GM12874 (cell line): Measurements from ENCODE around the gene EFNA5.

Experiments used
- TF ChIP-seq, protein P1 (sequence below): IDR thresholded peaks from 2 replicates; pipeline ENCODE4 v1.5.1; 2011; ENCODE audit warnings: low read depth, mild to moderate bottlenecking, control low read depth, low read length, moderate library complexity; ENCODE audit not compliant: insufficient read depth

EFNA5 gene

DNA sequence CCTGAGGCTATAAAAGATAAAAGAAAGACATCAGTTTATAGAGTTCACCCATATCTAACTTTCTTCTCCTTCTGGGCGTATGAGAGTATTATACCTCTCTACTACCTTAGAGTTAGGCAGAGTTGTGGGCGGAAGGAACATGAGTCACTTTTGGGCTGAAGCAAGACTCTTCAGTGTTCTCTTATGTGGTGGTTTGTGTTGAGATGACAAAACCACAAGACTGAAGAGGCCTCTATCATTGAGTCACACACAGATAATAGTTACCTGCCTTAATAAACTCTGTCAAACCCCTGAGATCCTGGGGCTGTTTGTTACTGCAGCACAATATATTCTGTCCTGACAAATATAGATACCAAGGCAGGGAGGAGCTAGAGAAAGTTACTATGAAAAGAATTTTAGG, 184.2 kb downstream of the EFNA5 start:
- TF ChIP-seq, protein P1, sequence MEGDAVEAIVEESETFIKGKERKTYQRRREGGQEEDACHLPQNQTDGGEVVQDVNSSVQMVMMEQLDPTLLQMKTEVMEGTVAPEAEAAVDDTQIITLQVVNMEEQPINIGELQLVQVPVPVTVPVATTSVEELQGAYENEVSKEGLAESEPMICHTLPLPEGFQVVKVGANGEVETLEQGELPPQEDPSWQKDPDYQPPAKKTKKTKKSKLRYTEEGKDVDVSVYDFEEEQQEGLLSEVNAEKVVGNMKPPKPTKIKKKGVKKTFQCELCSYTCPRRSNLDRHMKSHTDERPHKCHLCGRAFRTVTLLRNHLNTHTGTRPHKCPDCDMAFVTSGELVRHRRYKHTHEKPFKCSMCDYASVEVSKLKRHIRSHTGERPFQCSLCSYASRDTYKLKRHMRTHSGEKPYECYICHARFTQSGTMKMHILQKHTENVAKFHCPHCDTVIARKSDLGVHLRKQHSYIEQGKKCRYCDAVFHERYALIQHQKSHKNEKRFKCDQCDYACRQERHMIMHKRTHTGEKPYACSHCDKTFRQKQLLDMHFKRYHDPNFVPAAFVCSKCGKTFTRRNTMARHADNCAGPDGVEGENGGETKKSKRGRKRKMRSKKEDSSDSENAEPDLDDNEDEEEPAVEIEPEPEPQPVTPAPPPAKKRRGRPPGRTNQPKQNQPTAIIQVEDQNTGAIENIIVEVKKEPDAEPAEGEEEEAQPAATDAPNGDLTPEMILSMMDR = no peak

DNA sequence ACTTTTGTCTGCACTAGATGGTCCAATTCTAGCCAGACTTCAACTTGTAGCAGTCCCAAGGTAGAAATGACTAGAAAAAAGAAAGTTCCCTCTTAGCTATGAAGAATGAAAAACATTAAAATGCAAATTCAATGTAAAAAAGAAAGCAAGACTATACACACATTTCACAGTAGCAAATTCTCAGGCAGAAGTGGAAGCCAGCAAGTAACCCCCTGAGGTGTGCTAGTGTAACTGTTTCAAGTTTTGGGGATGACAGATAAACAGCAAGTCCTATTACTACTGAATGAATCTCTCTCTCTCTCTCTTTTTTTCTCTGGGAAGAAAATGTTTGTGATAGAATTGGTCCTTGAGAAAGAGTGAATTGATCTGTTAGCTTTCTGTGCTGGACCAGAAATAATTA, 185.6 kb downstream of the EFNA5 start:
- TF ChIP-seq, protein P1 = no peak

DNA sequence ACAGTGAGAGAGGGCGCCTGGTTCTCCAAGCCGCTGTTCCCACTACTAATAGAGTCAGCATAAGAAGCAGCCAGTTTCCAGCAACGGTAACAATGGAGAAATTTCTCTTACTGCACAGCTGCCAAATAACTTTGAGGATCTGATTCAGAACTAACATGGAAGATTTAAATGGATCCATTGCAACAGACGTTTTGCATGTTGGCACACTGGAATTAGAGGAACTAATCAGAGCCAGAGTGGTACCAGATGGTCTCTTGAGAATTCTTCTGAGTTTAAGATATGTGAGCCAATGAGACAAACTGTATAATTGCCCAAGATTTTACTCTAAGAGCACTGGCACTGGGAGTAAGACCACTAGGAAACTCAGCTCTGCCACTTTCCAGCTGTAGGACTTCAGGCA, 186.5 kb downstream of the EFNA5 start:
- TF ChIP-seq, protein P1 = no peak

DNA sequence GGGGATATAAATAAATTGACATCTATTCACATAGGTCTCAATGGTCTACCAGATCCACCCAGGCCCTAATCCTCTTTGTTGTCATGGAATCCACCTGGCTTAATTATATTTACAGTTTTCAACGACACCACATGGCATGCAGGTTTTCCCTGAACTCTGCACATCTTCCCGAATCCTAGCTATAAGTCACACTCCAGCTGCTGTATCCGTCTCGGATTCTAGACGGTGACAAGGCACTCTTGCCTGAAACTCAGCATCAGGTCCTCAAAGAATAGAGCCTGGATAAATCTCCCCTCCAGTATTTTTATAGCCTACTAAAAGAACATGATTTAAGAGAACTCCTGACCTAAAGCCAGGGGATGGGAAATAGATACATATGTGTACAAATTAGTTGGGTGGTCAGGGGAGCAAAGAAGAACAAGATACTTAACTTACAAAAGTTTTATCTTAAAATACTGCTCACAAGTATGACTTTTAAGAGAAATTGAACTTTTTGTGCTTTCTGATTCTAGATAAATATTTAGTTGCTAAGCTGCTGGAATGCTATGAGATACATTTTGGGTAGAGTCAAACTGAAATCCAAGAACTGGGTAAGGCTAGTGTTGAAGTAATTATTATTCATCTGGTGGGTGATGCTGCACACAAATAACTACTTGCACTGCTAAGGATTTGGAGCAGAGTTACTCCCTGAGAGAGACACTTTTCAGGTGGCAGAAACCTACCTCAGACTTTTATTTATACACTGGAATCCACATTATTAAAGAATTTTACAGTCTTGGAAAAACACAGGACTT, 187.3 kb downstream of the EFNA5 start:
- TF ChIP-seq, protein P1 = no peak

DNA sequence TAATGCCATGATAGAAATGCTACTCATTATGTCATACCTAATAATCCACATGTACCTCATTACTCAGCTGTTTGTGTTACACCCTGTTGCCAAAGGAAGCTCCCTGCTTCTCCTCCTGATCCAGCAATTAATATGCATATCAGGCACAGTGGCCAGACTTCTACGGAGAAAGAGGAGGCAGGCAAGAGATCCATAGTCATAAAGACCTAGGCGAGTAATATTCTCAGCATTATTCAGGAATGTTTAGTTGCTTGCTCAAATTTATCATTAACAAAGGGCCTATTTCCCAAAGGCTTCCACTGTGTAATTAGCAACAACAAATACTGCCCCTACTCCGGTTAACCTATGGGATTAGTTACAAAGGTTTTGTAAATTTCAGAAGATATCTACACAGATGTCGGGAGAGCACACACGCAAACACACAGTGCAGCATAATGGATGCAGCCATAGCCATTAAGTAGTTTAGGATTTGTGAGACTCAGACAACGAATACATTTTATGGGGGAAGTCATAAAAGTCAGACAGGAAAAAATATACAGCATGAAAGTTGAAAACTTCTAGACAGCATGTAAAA, 192.6 kb downstream of the EFNA5 start:
- TF ChIP-seq, protein P1 = no peak

DNA sequence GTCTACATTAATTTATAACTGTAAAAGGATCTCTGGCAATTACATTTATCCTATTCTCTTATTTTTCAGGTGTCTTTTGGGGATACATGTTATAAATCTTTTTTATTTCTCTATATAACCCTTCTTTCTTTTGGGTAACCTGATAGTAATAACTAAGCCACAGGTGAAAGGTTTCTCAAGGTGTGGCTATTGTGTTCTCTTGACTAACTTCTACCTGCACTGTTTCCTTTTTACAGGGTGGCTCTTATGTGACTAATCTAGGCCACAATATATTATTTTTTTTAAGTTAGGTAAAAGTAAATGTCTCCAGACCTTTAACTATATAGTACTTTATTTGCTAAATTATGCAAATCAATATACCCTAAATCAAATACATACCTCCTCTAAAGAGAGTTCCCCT, 193.2 kb downstream of the EFNA5 start:
- TF ChIP-seq, protein P1 = no peak

DNA sequence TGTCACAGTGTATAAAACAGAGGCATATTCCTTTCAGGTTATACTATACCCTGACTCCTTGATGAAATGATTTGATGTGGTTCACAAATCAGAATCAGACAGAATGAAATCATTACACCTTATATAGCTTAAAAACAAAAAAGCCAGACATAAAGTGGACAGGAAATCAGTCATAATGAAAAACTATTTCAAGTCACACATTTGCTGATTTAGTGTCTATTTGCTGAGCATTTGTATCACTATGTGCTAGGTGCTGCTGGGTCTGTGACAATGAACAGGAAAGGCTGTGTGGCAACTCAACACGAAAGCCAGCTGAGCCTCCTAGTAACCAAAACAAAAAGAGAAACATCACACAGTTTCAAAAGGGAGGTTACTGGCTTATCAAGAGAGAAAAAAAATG, 194.0 kb downstream of the EFNA5 start:
- TF ChIP-seq, protein P1 = no peak
